ENCODE measurements around the gene PRAMEF6.
"Not testable (repeated sequence)": the region's sequence is repeated elsewhere in the genome, so short reads cannot be mapped to it uniquely, and the experiment has no call there.

PRAMEF6 gene

DNA sequence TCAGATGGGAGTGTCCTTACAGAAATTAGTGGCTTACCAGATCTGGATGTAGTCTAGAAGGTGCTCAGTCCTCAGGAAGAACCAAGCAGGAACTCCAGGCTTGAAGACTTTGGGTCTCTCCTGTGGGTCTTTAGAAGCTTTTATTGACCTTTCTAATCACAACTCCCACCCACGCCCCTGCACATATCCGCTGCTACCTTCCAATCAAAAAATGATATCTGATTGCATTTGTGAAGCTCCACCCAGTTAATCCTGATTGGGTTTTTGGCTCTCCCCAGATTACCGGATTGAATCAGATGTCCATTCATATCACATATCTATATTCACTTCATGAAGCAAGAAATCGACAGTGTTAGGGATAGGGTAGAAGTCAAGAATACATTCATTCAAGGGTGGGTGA is at the start of gene PRAMEF6:
TSS of gene PRAMEF6 (minus strand) at position 101 of the 400 bp plus-strand sequence. CDS start 5,062 bp downstream, outside the sequence.
- not testable (repeated sequence) for DNase-seq

DNA sequence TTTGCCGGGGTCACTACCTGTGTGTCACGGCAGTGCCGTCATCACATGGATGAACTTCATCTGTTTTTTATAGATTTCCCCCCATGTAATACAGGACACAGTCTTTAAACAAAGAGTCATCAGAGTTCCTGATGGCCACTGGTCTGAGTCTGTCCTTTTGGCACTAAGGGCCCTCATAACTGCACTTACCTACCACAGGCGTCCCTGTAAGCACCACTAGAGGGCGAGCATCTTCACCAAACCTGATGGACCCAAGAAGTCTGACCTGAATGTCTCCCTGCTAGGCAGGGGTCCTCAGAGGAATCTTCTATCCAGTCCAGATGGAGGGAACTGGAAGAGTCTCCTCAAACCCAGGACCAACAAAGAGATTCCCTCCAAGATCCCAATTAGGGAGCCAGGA is 23.0 kb downstream of the PRAMEF6 start:
- not testable (repeated sequence) for DNase-seq

DNA sequence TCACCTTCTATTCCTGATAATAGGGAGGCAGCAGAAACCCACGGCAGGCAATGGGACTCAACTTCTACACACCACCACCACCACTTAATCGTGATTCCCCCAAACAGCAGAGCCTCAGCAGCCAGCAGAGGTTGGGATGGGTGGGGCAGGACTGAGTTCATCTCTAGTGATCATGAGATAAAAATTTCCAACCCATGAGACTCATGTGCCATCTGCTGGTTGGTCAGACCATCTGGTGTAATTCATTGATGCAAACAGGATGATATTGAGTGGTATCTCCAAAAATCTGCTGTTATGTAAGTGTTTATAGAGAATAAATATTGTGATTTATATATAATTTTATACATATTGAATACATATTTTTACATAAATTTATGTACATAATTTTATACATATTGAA is 25.6 kb downstream of the PRAMEF6 start:
- DNase-seq = not testable (repeated sequence)

DNA sequence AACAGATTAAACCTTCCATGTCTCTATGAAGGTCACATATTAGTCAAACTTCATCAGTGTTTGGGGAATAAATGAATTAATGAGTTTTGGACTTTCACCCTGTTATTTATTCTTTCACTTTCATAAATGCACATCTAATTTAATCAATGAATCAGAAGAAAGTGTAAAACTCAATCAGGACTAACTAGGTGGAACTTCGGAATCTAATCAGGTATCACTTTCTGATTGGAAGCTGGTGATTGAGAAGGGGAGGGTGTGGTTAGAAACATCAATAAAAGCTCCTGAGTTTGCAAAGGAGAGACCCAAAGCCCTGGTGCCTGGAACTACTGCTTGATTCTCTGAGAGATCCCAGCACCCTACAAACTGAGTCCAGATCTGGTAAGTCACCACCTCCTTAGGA is 31.1 kb downstream of the PRAMEF6 start, which contains the start of gene PRAMEF7:
TSS of gene PRAMEF7 (plus strand) at position 301 of the 400 bp plus-strand sequence. CDS start 1,083 bp downstream, outside the sequence.
- DNase-seq = not testable (repeated sequence)

DNA sequence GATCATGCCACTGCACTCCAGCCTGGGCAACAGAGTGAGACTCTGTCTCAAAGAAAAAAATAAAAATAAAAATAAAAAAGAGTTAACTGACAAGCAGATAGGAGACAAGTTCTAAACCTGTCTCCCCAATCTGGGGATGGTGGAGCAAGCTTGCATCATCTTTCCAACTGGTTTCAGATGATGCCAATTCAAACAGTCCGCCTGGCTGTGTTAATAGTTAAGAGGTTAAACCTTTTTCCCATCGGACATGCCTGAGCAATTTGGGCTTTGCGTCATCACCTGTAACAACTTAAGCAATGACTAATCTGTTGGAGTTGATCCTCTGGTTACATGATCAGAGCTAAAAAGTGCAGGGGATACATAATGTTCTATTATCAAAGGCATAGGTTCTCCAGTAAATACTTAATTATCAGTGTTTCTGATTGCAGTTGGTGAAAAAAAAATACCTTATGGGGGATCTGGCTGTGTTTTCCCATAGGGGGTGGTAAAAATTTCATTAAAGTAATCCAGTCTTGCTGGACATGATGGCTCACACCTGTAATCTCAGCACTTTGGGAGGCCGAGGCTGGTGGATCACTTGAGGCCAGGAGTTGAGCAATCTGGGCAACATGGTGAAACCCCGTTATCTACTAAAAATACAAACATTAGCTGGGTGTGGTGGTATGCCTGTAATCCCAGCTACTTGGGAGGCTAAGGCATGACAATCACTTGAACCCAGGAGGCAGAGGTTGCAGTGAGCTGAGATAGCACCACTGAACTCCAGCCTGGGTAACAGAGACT is 43.4 kb downstream of the PRAMEF6 start:
- DNase-seq = not testable (repeated sequence)

DNA sequence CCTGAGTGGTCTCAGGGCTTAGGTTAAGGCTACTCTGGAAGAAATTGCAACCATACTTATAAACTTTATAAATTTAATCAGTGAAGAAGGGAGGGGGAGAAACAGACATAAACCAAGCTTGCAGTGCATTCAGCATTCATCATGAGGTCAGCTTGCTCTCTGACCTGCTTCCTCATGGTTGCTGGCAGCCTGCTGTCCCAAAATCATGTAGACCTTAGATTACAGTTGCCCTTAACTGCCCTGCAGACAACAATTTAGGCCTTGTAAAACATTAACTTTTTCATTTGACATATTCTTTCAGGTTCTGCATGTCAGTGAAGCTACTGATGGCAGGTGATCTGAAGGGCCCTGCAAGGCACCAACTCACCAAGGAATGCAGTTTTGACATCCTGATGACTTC is 48.2 kb downstream of the PRAMEF6 start:
- DNase-seq = not testable (repeated sequence)

DNA sequence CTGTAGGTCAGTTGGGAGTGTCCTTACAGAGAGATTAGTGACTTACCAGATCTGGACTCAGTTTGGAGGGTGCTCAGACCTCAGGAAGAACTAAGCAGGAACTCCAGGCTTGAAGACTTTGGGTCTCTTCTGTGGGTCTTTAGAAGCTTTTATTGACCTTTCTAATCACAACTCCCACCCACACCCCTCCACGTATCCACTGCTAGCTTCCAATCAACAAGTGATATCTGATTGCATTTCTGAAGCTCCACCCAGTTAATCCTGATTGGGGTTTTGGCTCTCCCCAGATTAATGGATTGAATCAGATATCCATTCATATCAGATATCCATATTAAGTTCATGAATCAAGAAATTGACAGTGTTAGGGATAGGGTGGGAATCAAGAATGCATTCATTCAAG is 49.2 kb downstream of the PRAMEF6 start, which contains the start of gene PRAMEF10:
TSS of gene PRAMEF10 (minus strand) at position 101 of the 400 bp plus-strand sequence. CDS start 2,423 bp downstream, outside the sequence.
- DNase-seq = not testable (repeated sequence)

All from kidney glomerular epithelial cell (primary cell).